Measurements from ENCODE around the gene RSPH6A. TPM values are rescaled to one million over a fixed set of nuclear protein-coding genes. Genes with fewer than 3 reads are reported as not detected.
A peak's percentile ranks its signal among the peaks of the same experiment; 100 is the strongest.

Gene RSPH6A
- polyA plus RNA-seq, 3 donors: not detected

GRCh38 chr19:45860359-45861259, 45.5 kb upstream of the RSPH6A start:
- H3K4me1 ChIP-seq (ENCODE audit: control insufficient read depth in 1 of 2, insufficient read depth in 2 of 2, low read length in 2 of 2): peaks cover 27 to 37% of the 10 kb centered on the region in 2 donors
- H4K20me1 ChIP-seq (ENCODE audit: insufficient read depth, low read length): peaks cover 54% of the 10 kb centered on the region
- Mint-ChIP-seq H3K27me3 (ENCODE audit: low read depth in 3 of 3) (peaks cover 23 to 29% (median 25%) of the 10 kb centered on the region in 3 donors), H3K4me1 (peaks cover 30% of the 10 kb centered on the region), H3K4me3 (no peak overlapping the region), H3K36me3 (peaks cover 30 to 51% of the 10 kb centered on the region in 2 donors), H3K9me3 (peaks cover 0 to 18% (median 9%) of the 10 kb centered on the region in 7 donors), H3K27ac (peak overlapping the region in 5 of 7 donors; percentile 13 to 50 (median 19))
- no peak overlapping the region for H3K27ac ChIP-seq (ENCODE audit: low read depth in 1 of 2, low read length in 2 of 2)
- peaks cover 19 to 23% of the 10 kb centered on the region in 2 donors for H3K27me3 ChIP-seq (ENCODE audit: control insufficient read depth in 2 of 2, insufficient read depth in 2 of 2, low read length in 2 of 2)
- peaks cover 23 to 36% of the 10 kb centered on the region in 2 donors for H3K36me3 ChIP-seq (replicated peaks in 1 of 2; ENCODE audit: control insufficient read depth in 1 of 2, insufficient read depth in 2 of 2, low read length in 2 of 2)
- DNase-seq: no peak
- H3K4me2 ChIP-seq (replicated peaks; ENCODE audit: extremely low read depth, low read length, poor library complexity, severe bottlenecking): peak overlapping the region; percentile 15
- no peak overlapping the region for H3K9ac ChIP-seq (ENCODE audit: insufficient read depth, low read length, poor library complexity, severe bottlenecking)
- H3K79me2 ChIP-seq (ENCODE audit: insufficient read depth, low read length): peaks cover 62% of the 10 kb centered on the region
- no peak for TF ChIP-seq CTCF (IDR thresholded peaks at IDR 0.05)
- 97% methylated on average over 5 of the region's 15 CpGs for WGBS (ENCODE audit: insufficient coverage)
- H2AFZ ChIP-seq (ENCODE audit: insufficient read depth, low read depth, low read length, poor library complexity, severe bottlenecking): no peak overlapping the region
- peaks cover 0 to 8% of the 10 kb centered on the region in 2 donors for H3K9me3 ChIP-seq (replicated peaks in 1 of 2; ENCODE audit: control insufficient read depth in 1 of 2, insufficient read depth in 1 of 2, low read length in 2 of 2)
- H3K4me3 ChIP-seq (replicated peaks in 1 of 3; ENCODE audit: low read depth in 2 of 3, low read length in 3 of 3): no peak overlapping the region
- intact Hi-C loops (cut with micrococcal nuclease): loop anchor here (5.0 to 10.0 kb wide), 4 partner anchors 42 to 994 kb away; partner anchors contain the start of genes AP2S1 (in 1 of the 2), FBXO46 (in 1 of the 2), MEIOSIN (in 1 of the 2) and MYPOP (in 1 of the 2)

- Mint-ChIP-seq H3K4me1 (no peaks in the 10 kb centered on the region), H3K4me3 (peak overlapping the region in 1 of 2 donors; percentile 37), H3K27ac (peak overlapping the region in 1 of 7 donors; percentile 58), H3K9me3 (no peaks in the 10 kb centered on the region), H3K27me3 (ENCODE audit: low read depth in 3 of 3) (peaks cover 0 to 1% (median 0%) of the 10 kb centered on the region in 3 donors), H3K36me3 (peaks cover 66 to 96% of the 10 kb centered on the region in 2 donors)
- peaks cover 68 to 93% of the 10 kb centered on the region in 2 donors for H3K36me3 ChIP-seq (replicated peaks in 1 of 2; ENCODE audit: control insufficient read depth in 1 of 2, insufficient read depth in 2 of 2, low read length in 2 of 2)
- 98% methylated on average over 11 of the region's 16 CpGs for WGBS (ENCODE audit: insufficient coverage)
- H2AFZ ChIP-seq (ENCODE audit: insufficient read depth, low read depth, low read length, poor library complexity, severe bottlenecking): no peak overlapping the region
- H3K9ac ChIP-seq (ENCODE audit: insufficient read depth, low read length, poor library complexity, severe bottlenecking): no peak overlapping the region
- intact Hi-C loops (cut with micrococcal nuclease): no loop called here
- no peak overlapping the region for H3K4me2 ChIP-seq (replicated peaks; ENCODE audit: extremely low read depth, low read length, poor library complexity, severe bottlenecking)
- H3K4me1 ChIP-seq (ENCODE audit: control insufficient read depth in 1 of 2, insufficient read depth in 2 of 2, low read length in 2 of 2): no peaks in the 10 kb centered on the region
- H3K79me2 ChIP-seq (ENCODE audit: insufficient read depth, low read length): peaks cover 35% of the 10 kb centered on the region
- H3K4me3 ChIP-seq (replicated peaks in 1 of 3; ENCODE audit: low read depth in 2 of 3, low read length in 3 of 3): no peak overlapping the region
- peaks cover 82% of the 10 kb centered on the region for H4K20me1 ChIP-seq (ENCODE audit: insufficient read depth, low read length)
- no peak for TF ChIP-seq CTCF (IDR thresholded peaks at IDR 0.05)
- H3K9me3 ChIP-seq (replicated peaks in 1 of 2; ENCODE audit: control insufficient read depth in 1 of 2, insufficient read depth in 1 of 2, low read length in 2 of 2): no peaks in the 10 kb centered on the region
- no peak for DNase-seq
- no peak overlapping the region for H3K27ac ChIP-seq (ENCODE audit: low read depth in 1 of 2, low read length in 2 of 2)
- H3K27me3 ChIP-seq (ENCODE audit: control insufficient read depth in 2 of 2, insufficient read depth in 2 of 2, low read length in 2 of 2): no peaks in the 10 kb centered on the region
Observed at GRCh38 chr19:45854167-45854778, 39.2 kb upstream of the RSPH6A start.
